VCaP (cell line): Measurements from ENCODE around the gene CLASP1.
A peak's percentile ranks its signal among the peaks of the same experiment; 100 is the strongest.

Source experiments
- H3K27ac ChIP-seq: fragments of 450-650 bp; 2 replicates; pipeline ENCODE4 v1.5.1; 2017
- CTCF ChIP-seq: fragments of 450-650 bp; conservative IDR thresholded peaks from 2 replicates; pipeline ENCODE4 v1.5.1; 2017; ENCODE audit warnings: mild to moderate bottlenecking, moderate library complexity

Gene CLASP1

GRCh38 chr2:121356058-121356640 is 293.1 kb downstream of the CLASP1 start:
- TF ChIP-seq CTCF, result peak; percentile 88
- H3K27ac ChIP-seq, result peak overlapping the region; percentile 95

- TF ChIP-seq CTCF, result no peak
- peak overlapping the region; percentile 95 for H3K27ac ChIP-seq
Measured at GRCh38 chr2:121355488-121355887, 293.8 kb downstream of the CLASP1 start.

- no peak overlapping the region for H3K27ac ChIP-seq
- no peak for TF ChIP-seq CTCF
Measured at GRCh38 chr2:121351521-121352318, 297.5 kb downstream of the CLASP1 start.

- no peak overlapping the region for H3K27ac ChIP-seq
- no peak for TF ChIP-seq CTCF
Measured at GRCh38 chr2:121350890-121351289, 298.4 kb downstream of the CLASP1 start.

- H3K27ac ChIP-seq, result no peak overlapping the region
- no peak for TF ChIP-seq CTCF
Measured at GRCh38 chr2:121350402-121350775, 298.9 kb downstream of the CLASP1 start.

GRCh38 chr2:121349721-121350401 is 299.4 kb downstream of the CLASP1 start:
- no peak for TF ChIP-seq CTCF
- no peak overlapping the region for H3K27ac ChIP-seq

GRCh38 chr2:121348128-121348740 is 301.0 kb downstream of the CLASP1 start:
- H3K27ac ChIP-seq, result no peak overlapping the region
- TF ChIP-seq CTCF, result no peak
